ENCODE data around the gene FOSL2. TPM values are rescaled to one million over a fixed set of nuclear protein-coding genes. Genes with fewer than 3 reads are reported as not detected.
A peak's percentile ranks its signal among the peaks of the same experiment; 100 is the strongest.
"Not testable (repeated sequence)": the region's sequence is repeated elsewhere in the genome, so short reads cannot be mapped to it uniquely, and the experiment has no call there.

The FOSL2 gene
- polyA plus RNA-seq, 3 donors = 22.4 to 27.7 (median 27.5) TPM

GRCh38 chr2:28369358-28369757, 23.3 kb upstream of the FOSL2 start:
- no peak for DNase-seq

- DNase-seq = no peak
Observed at GRCh38 chr2:28370354-28370753, 22.3 kb upstream of the FOSL2 start.

- not testable (repeated sequence) for DNase-seq
Observed at GRCh38 chr2:28371728-28372127, 20.9 kb upstream of the FOSL2 start.

GRCh38 chr2:28373854-28374253, 18.8 kb upstream of the FOSL2 start:
- no peak for DNase-seq

- DNase-seq = no peak
Observed at GRCh38 chr2:28374331-28374730, 18.3 kb upstream of the FOSL2 start.

GRCh38 chr2:28375236-28375635, 17.4 kb upstream of the FOSL2 start:
- DNase-seq = no peak

GRCh38 chr2:28375742-28376631, 16.7 kb upstream of the FOSL2 start:
- DNase-seq = no peak

- DNase-seq = no peak
Observed at GRCh38 chr2:28377195-28377816, 15.4 kb upstream of the FOSL2 start.

- DNase-seq = no peak
Observed at GRCh38 chr2:28377984-28378678, 14.5 kb upstream of the FOSL2 start.

- no peak for DNase-seq
Observed at GRCh38 chr2:28378679-28379584, 13.7 kb upstream of the FOSL2 start.

GRCh38 chr2:28380219-28380618, 12.4 kb upstream of the FOSL2 start:
- no peak for DNase-seq

GRCh38 chr2:28381225-28382180, 11.2 kb upstream of the FOSL2 start:
- no peak for DNase-seq

GRCh38 chr2:28382755-28383154, 9.9 kb upstream of the FOSL2 start:
- DNase-seq = no peak

- DNase-seq = no peak
Observed at GRCh38 chr2:28387082-28387960, 5.3 kb upstream of the FOSL2 start.

- no peak for DNase-seq
Observed at GRCh38 chr2:28389399-28390240, 3.0 kb upstream of the FOSL2 start.

- DNase-seq = peak; percentile 78
Observed at GRCh38 chr2:28390241-28390745, 2.4 kb upstream of the FOSL2 start.

GRCh38 chr2:28390746-28391563, 1.7 kb upstream of the FOSL2 start:
- DNase-seq = peak; percentile 52
